Loucy (cell line): ENCODE results near the gene TTPAL.

Experiments
- H2AFZ ChIP-seq: fragments of 200-600 bp; sonication (generic); 2 replicates; pipeline ENCODE4 v1.6.0; 2016; ENCODE audit warnings: antibody characterized with exemption, mild to moderate bottlenecking, low read length, moderate library complexity
- H3F3A ChIP-seq: fragments of 200-600 bp; 2 replicates; pipeline ENCODE4 v1.6.0; 2016; ENCODE audit warnings: antibody characterized with exemption, low read depth, mild to moderate bottlenecking
- H3K27me3 ChIP-seq: fragments of 200-600 bp; sonication (generic); 2 replicates; pipeline ENCODE4 v1.6.1; 2014; ENCODE audit warnings: low read length, mild to moderate bottlenecking; ENCODE audit not compliant: insufficient read depth, poor library complexity, severe bottlenecking
- H3K36me3 ChIP-seq: fragments of 200-600 bp; sonication (generic); 2 replicates; pipeline ENCODE4 v1.6.1; 2016; ENCODE audit warnings: low read length; ENCODE audit not compliant: insufficient read depth
- H3K4me1 ChIP-seq: fragments of 200-600 bp; sonication (generic); 2 replicates; pipeline ENCODE4 v1.5.1; 2014; ENCODE audit warnings: low read length, mild to moderate bottlenecking; ENCODE audit not compliant: insufficient read depth, poor library complexity, severe bottlenecking
- H3K4me2 ChIP-seq: fragments of 200-600 bp; sonication (generic); 2 replicates; pipeline ENCODE4 v1.6.0; 2014; ENCODE audit warnings: antibody characterized with exemption, low read length, low read depth, mild to moderate bottlenecking; ENCODE audit not compliant: poor library complexity, severe bottlenecking
- H3K4me3 ChIP-seq: fragments of 200-600 bp; sonication (generic); 2 replicates; pipeline ENCODE4 v1.5.1; 2014; ENCODE audit warnings: low read length, mild to moderate bottlenecking, mixed read lengths; ENCODE audit not compliant: poor library complexity, severe bottlenecking
- H3K79me2 ChIP-seq: fragments of 200-600 bp; sonication (generic); 2 replicates; pipeline ENCODE4 v1.6.1; 2014; ENCODE audit warnings: low read length; ENCODE audit not compliant: insufficient read depth
- H3K9ac ChIP-seq: fragments of 200-600 bp; sonication (generic); 2 replicates; pipeline ENCODE4 v1.6.0; 2014; ENCODE audit warnings: mild to moderate bottlenecking, low read depth, low read length, moderate library complexity; ENCODE audit not compliant: poor library complexity, severe bottlenecking
- H3K9me2 ChIP-seq: fragments of 200-600 bp; sonication (generic); replicated peaks from 2 replicates; pipeline ENCODE4 v1.6.1; 2016; ENCODE audit warnings: low read depth, low read length, mixed read lengths
- H3K9me3 ChIP-seq: fragments of 200-600 bp; sonication (generic); 2 replicates; pipeline ENCODE4 v1.6.1; 2014; ENCODE audit warnings: mild to moderate bottlenecking, antibody characterized with exemption, low read length, low read depth; ENCODE audit not compliant: insufficient read depth
- H4K20me1 ChIP-seq: fragments of 200-600 bp; sonication (generic); 2 replicates; pipeline ENCODE4 v1.6.0; 2014; ENCODE audit warnings: antibody characterized with exemption, low read length, mild to moderate bottlenecking; ENCODE audit not compliant: insufficient read depth, poor library complexity, severe bottlenecking
- EZH2phosphoT487 ChIP-seq: fragments of 200-600 bp; IDR thresholded peaks from 2 replicates; pipeline ENCODE4 v1.6.1; 2018; ENCODE audit warnings: antibody characterized with exemption, mild to moderate bottlenecking, moderate library complexity, borderline replicate concordance
- TF ChIP-seq, protein P1 (sequence below): fragments of 200-600 bp; sonication (generic); conservative IDR thresholded peaks from 2 replicates; pipeline ENCODE4 v1.5.1; 2014; ENCODE audit warnings: mild to moderate bottlenecking, antibody characterized with exemption, low read length

TTPAL gene

DNA sequence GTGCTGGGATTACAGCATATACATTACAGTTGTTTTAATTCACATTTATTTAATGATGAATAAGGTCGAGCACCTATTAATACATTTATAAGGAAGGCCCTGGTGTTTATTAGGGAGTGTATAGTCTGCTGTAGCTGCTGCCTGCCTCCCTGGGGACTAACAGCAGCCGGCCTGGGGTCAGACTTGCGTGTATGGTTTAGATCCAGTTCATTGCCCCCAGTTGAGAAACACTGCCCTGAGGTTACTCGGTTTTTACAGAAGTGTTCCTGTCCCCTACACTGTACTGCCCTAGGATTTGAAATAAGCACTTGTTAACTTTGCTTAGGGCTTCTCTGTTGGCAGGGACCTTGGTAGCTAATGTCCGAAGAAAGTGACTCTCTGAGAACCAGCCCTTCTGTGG lies 4.0 kb downstream of the TTPAL start:
- TF ChIP-seq, protein P1, sequence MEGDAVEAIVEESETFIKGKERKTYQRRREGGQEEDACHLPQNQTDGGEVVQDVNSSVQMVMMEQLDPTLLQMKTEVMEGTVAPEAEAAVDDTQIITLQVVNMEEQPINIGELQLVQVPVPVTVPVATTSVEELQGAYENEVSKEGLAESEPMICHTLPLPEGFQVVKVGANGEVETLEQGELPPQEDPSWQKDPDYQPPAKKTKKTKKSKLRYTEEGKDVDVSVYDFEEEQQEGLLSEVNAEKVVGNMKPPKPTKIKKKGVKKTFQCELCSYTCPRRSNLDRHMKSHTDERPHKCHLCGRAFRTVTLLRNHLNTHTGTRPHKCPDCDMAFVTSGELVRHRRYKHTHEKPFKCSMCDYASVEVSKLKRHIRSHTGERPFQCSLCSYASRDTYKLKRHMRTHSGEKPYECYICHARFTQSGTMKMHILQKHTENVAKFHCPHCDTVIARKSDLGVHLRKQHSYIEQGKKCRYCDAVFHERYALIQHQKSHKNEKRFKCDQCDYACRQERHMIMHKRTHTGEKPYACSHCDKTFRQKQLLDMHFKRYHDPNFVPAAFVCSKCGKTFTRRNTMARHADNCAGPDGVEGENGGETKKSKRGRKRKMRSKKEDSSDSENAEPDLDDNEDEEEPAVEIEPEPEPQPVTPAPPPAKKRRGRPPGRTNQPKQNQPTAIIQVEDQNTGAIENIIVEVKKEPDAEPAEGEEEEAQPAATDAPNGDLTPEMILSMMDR, result no peak
- no peak for TF ChIP-seq EZH2phosphoT487
- peaks cover 16% of the 10 kb centered on the region for H3K4me1 ChIP-seq
- H3K4me2 ChIP-seq, result no peak overlapping the region

DNA sequence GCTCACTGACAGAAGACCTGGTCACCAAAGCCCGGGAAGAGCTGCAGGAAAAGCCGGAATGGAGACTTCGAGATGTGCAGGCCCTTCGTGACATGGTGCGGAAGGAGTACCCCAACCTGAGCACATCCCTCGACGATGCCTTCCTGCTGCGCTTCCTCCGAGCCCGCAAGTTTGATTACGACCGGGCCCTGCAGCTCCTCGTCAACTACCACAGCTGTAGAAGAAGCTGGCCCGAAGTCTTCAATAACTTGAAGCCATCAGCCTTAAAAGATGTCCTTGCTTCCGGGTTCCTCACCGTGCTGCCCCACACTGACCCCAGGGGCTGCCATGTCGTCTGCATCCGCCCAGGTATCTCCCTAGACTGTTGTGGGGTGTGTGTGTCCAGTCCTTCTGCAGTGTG lies 4.4 kb downstream of the TTPAL start:
- H2AFZ ChIP-seq, result no peak overlapping the region
- H3K36me3 ChIP-seq, result peaks cover 5% of the 10 kb centered on the region; the same call in 1 of the 2 replicates
- TF ChIP-seq, protein P1, result no peak
- TF ChIP-seq EZH2phosphoT487, result no peak
- no peak overlapping the region for H3K9ac ChIP-seq
- no peak overlapping the region for H3K4me2 ChIP-seq
- no peaks in the 10 kb centered on the region for H3K9me2 ChIP-seq
- peaks cover 6% of the 10 kb centered on the region for H4K20me1 ChIP-seq
- H3K4me3 ChIP-seq, result no peak overlapping the region
- no peaks in the 10 kb centered on the region for H3K9me3 ChIP-seq
- H3K79me2 ChIP-seq, result peaks cover 17% of the 10 kb centered on the region
- H3K4me1 ChIP-seq, result peaks cover 15% of the 10 kb centered on the region
- H3K27me3 ChIP-seq, result no peaks in the 10 kb centered on the region
- no peaks in the 10 kb centered on the region for H3F3A ChIP-seq

More for the DNA sequence above, 4.0 kb downstream of the TTPAL start:
- H3K9ac ChIP-seq, result no peak overlapping the region
- no peaks in the 10 kb centered on the region for H3K27me3 ChIP-seq
- H3K4me3 ChIP-seq, result no peak overlapping the region
- H3K9me2 ChIP-seq, result no peaks in the 10 kb centered on the region
- peaks cover 6% of the 10 kb centered on the region for H4K20me1 ChIP-seq
- peaks cover 5% of the 10 kb centered on the region; the same call in 1 of the 2 replicates for H3K36me3 ChIP-seq
- H3F3A ChIP-seq, result no peaks in the 10 kb centered on the region
- H3K9me3 ChIP-seq, result no peaks in the 10 kb centered on the region
- H3K79me2 ChIP-seq, result peaks cover 17% of the 10 kb centered on the region
- no peak overlapping the region for H2AFZ ChIP-seq

DNA sequence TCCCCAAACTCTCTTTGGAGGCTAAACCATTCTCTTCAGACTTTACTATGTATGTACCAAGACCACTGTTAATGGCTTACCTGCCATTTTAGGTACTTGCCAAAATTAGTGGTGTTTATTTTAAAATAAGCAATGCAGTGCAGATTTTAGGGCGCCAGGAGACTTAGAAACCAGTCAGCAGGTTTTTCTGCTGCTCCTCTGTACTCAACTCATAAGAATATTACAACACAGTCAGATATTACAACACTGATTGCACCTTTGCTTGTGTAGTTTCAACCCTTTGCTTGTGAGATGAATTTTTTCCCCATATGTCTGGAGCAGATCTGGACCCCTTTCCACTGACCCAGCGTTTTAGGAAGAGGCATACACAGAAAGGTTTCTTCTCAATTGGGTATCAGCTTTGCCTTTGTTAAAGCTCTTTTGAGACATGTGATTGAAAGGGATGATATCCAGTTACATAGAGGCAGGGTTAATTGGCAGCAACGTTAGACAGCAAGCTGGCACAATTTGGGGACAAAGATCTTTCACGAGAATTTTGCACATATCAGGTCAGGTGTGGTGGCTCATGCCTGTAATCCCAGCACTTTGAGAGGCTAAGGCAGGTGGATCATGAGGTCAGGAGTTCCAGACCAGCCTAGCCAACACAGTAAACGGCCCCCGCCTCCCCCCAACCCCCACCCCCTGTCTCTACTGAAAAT lies 6.2 kb downstream of the TTPAL start:
- Histone ChIP-seq H3K4me3 (no peak overlapping the region), H3K9me3 (no peaks in the 10 kb centered on the region), H3F3A (no peaks in the 10 kb centered on the region), H2AFZ (no peak overlapping the region), H3K4me2 (no peak overlapping the region), H3K4me1 (peaks cover 2% of the 10 kb centered on the region), H3K79me2 (peaks cover 5% of the 10 kb centered on the region), H3K9me2 (no peaks in the 10 kb centered on the region), H3K9ac (no peak overlapping the region), H4K20me1 (no peaks in the 10 kb centered on the region), H3K27me3 (no peaks in the 10 kb centered on the region), H3K36me3 (peaks cover 5% of the 10 kb centered on the region; the same call in 1 of the 2 replicates)
- TF ChIP-seq, protein P1, result no peak
- TF ChIP-seq EZH2phosphoT487, result no peak
